SK-N-MC (cell line): ENCODE measurements around the gene MTHFD1.

ENCODE experiments used
- EZH2 ChIP-seq: fragments of 200-600 bp; sonication (generic); IDR thresholded peaks from one replicate; pipeline ENCODE4 v1.6.1; 2017; ENCODE audit warnings: antibody characterized with exemption
- POLR2AphosphoS5 ChIP-seq: IDR thresholded peaks from 2 replicates; pipeline ENCODE4 v1.6.1; 2012; ENCODE audit warnings: mild to moderate bottlenecking, low read depth, low read length, borderline replicate concordance

DNA sequence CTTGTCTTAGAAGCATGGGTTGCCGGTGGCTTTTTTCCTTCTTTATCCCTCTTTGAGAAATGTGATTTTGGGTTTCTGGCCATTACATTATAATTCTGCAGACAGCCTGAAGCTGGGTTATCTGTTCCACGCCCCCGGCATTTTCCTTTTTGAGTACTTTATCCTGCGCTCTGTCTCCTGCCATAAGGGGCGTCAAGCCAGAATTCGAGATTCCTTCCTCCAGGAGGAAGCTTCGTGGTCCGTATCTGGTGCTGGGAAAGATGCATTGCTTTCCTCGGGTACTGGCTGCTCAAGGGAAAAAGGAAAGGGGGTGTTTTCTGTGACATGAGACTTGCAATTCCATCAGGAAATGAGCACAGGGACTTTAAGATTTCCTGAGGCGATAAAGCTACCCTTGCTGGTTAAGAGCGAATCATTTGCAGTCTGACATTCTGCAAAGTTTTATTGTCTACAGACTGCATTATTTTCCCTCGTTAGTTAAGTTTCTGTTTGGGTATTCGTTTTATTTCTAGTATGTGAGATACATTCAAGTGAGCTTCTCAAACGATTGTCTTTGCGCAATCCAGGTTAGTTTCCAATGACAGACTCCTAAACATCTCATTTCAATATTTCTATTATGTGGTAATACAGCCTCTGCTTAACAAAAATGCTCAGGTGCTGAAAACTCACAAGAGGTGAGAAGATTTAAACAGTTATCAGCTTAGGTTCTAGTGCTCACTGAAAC, 77.8 kb downstream of the MTHFD1 start:
- TF ChIP-seq EZH2: no peak
- no peak for TF ChIP-seq POLR2AphosphoS5
